ENCODE data around the gene CRNN. TPM values are rescaled to one million over a fixed set of nuclear protein-coding genes. Genes with fewer than 3 reads are reported as not detected.
A peak's percentile ranks its signal among the peaks of the same experiment; 100 is the strongest.

The CRNN gene
- total RNA-seq, 2 donors from 2014 or later = not detected

DNA sequence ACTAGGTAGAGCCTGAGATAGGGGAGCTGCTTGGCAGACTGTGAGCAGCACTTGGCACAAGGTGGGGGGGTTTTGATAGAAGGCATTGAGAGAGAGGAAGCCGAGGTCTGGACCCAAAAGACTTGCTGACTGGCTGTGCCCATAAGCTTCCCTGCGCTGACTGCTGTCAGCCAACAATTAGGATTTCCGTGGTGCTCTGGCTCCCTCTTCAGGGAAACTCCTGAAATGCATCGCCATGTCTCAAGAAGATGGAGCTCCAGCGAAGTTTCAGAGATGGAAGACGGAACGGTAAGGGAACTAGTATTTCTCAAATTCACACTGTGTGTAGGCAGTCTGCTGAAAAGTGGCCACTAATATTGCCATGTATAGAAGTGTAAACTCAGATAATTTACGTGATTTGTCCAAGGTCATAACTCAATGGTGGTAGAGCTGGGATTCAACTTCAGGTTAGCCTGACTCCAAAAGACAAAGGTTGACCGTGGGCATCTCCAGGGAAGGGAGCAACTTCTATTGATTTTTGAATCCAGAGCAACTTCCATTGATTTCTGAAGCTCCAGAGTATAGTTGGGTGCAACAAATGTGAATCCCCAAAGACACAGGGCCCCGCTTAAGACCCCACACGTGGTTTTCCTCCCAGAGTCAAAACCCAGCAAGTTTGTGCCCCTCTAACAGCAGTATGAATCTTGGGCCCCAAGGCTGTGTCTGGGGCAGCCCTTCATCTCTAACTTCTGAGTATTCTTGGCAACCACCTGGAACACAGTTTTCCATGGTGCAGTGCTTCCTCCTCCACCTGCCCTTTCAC is 44.5 kb upstream of the CRNN start:
- TF ChIP-seq, protein P1, sequence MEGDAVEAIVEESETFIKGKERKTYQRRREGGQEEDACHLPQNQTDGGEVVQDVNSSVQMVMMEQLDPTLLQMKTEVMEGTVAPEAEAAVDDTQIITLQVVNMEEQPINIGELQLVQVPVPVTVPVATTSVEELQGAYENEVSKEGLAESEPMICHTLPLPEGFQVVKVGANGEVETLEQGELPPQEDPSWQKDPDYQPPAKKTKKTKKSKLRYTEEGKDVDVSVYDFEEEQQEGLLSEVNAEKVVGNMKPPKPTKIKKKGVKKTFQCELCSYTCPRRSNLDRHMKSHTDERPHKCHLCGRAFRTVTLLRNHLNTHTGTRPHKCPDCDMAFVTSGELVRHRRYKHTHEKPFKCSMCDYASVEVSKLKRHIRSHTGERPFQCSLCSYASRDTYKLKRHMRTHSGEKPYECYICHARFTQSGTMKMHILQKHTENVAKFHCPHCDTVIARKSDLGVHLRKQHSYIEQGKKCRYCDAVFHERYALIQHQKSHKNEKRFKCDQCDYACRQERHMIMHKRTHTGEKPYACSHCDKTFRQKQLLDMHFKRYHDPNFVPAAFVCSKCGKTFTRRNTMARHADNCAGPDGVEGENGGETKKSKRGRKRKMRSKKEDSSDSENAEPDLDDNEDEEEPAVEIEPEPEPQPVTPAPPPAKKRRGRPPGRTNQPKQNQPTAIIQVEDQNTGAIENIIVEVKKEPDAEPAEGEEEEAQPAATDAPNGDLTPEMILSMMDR (IDR thresholded peaks at IDR 0.05) = peak; percentile 83
- H3K9me3 ChIP-seq = no peaks in the 10 kb centered on the region
- H3K36me3 ChIP-seq = no peaks in the 10 kb centered on the region
- H3K27me3 ChIP-seq (replicated peaks; ENCODE audit: insufficient read depth) = no peaks in the 10 kb centered on the region
- H3K4me3 ChIP-seq = no peak overlapping the region
- H3K27ac ChIP-seq = no peak overlapping the region
- peaks cover 0 to 12% of the 10 kb centered on the region in 2 donors for H3K4me1 ChIP-seq (ENCODE audit: control insufficient read depth in 1 of 2, low read depth in 2 of 2)
- DNase-seq (ENCODE audit: low spot score) (peak; percentile 43), ATAC-seq (ENCODE audit: insufficient number of reproducible peaks, low FRiP score, low read depth) (peak; percentile 92)

DNA sequence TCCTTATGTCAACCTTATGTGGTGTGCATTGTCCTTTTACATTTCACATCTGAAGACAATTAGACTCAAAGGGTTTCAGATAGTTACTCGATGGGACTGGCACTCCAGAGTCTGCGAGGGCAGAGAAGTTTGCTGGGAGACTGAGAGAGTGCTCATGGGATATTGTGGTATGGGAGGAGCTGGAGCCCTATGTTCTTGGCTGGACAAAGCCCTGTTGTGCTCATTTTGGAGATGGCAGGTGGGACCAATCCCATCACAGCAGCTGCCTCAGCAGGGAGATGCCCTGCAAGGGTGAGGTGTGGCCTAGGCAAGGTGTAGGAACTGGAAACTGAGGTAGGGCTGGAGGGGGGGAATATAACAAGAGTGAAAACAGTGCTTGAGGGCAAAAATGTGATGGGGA is 43.5 kb upstream of the CRNN start:
- Histone ChIP-seq H3K27me3 (replicated peaks; ENCODE audit: insufficient read depth) (no peaks in the 10 kb centered on the region), H3K4me1 (ENCODE audit: control insufficient read depth in 1 of 2, low read depth in 2 of 2) (peaks cover 0 to 12% of the 10 kb centered on the region in 2 donors), H3K4me3 (no peak overlapping the region), H3K27ac (no peak overlapping the region), H3K36me3 (no peaks in the 10 kb centered on the region), H3K9me3 (no peaks in the 10 kb centered on the region)
- TF ChIP-seq, protein P1 (IDR thresholded peaks at IDR 0.05) = no peak
- ATAC-seq (ENCODE audit: insufficient number of reproducible peaks, low FRiP score, low read depth) = no peak
- DNase-seq (ENCODE audit: low spot score) = no peak

DNA sequence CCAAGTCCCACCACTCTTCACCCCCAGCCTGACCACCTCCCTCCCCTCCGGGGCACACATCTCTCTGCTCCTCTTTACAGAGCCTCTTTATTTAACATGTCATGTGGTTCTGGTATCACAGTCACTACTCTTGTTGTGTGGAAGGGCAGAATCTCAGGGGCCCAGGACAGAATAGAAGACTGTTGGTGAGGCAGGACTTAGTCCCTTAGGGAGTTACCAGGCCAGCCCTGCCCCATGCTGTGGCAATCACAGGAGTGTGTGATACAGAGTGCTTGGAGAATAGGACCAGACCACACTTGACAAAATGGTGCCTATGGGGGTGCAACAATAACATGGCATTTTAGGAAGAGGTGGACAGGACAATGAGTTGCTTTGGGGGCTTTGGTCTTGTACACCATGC is 43.0 kb upstream of the CRNN start:
- Histone ChIP-seq H3K27ac (no peak overlapping the region), H3K4me1 (ENCODE audit: control insufficient read depth in 1 of 2, low read depth in 2 of 2) (peaks cover 0 to 12% of the 10 kb centered on the region in 2 donors), H3K36me3 (no peaks in the 10 kb centered on the region), H3K4me3 (no peak overlapping the region), H3K9me3 (no peaks in the 10 kb centered on the region), H3K27me3 (replicated peaks; ENCODE audit: insufficient read depth) (no peaks in the 10 kb centered on the region)
- ATAC-seq (ENCODE audit: insufficient number of reproducible peaks, low FRiP score, low read depth) (no peak), DNase-seq (ENCODE audit: low spot score) (no peak)
- TF ChIP-seq, protein P1 (IDR thresholded peaks at IDR 0.05) = no peak

DNA sequence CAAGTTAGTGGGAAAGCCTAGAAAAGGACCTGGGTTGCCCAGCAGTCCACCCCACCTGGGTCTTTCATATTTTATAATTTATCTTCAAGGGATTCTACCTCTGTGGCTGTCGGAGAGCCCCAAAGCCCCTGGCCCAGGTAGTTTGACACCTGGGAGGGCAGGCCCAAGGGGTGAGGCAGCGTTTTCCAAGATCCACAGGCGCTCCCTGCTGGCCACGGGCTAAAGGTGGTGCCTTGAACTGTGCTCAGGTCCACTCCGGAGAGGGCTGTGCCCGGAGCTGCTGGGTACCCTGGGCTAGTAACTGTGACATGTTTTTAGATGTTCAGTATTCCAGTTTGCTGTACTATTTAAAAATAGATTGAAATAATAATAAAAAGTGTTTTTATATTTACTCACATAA is 37.2 kb upstream of the CRNN start:
- ATAC-seq (ENCODE audit: insufficient number of reproducible peaks, low FRiP score, low read depth) = no peak
- Histone ChIP-seq H3K9me3 (no peaks in the 10 kb centered on the region), H3K36me3 (no peaks in the 10 kb centered on the region), H3K27me3 (replicated peaks; ENCODE audit: insufficient read depth) (no peaks in the 10 kb centered on the region), H3K4me1 (ENCODE audit: control insufficient read depth in 1 of 2, low read depth in 2 of 2) (no peaks in the 10 kb centered on the region), H3K4me3 (no peak overlapping the region), H3K27ac (no peak overlapping the region)
- TF ChIP-seq, protein P1 (IDR thresholded peaks at IDR 0.05) = no peak
- DNase-seq (ENCODE audit: low spot score) = no peak

DNA sequence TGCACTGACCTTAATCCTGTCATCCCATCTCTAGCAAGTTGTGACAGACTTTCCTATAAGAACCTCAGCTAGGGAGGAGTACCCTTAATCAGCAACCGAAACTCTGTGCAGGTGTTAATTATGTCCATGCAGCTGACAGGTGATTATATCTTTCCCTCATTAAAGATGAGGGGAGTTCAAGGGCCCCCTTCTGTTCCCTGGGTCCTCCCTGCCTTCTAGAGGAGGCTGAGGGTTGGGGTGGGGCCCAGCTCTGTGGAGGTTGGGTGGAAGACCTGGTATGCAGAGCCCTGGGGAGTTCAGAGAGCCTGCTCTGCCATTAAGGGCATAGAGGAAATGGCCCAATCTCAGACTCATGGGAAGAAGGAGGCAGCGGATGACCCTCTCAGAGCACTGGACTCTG is 35.6 kb upstream of the CRNN start:
- ATAC-seq (ENCODE audit: insufficient number of reproducible peaks, low FRiP score, low read depth) = no peak
- Histone ChIP-seq H3K4me3 (no peak overlapping the region), H3K27ac (no peak overlapping the region), H3K36me3 (no peaks in the 10 kb centered on the region), H3K4me1 (ENCODE audit: control insufficient read depth in 1 of 2, low read depth in 2 of 2) (no peaks in the 10 kb centered on the region), H3K27me3 (replicated peaks; ENCODE audit: insufficient read depth) (no peaks in the 10 kb centered on the region), H3K9me3 (no peaks in the 10 kb centered on the region)
- TF ChIP-seq, protein P1 (IDR thresholded peaks at IDR 0.05) = no peak
- DNase-seq (ENCODE audit: low spot score) = no peak

Measured in thoracic aorta (tissue), 2 donors.